NCI-H446 treated with DMSO at 0.1 percent for 48 hours (cell line): ENCODE measurements around the gene KCNH4.
A peak's percentile ranks its signal among the peaks of the same experiment; 100 is the strongest.

Experiments
- DNase-seq: peaks from one replicate; lab custom pipeline; 2025; lab: John Stamatoyannopoulos, UW

KCNH4 gene

DNA sequence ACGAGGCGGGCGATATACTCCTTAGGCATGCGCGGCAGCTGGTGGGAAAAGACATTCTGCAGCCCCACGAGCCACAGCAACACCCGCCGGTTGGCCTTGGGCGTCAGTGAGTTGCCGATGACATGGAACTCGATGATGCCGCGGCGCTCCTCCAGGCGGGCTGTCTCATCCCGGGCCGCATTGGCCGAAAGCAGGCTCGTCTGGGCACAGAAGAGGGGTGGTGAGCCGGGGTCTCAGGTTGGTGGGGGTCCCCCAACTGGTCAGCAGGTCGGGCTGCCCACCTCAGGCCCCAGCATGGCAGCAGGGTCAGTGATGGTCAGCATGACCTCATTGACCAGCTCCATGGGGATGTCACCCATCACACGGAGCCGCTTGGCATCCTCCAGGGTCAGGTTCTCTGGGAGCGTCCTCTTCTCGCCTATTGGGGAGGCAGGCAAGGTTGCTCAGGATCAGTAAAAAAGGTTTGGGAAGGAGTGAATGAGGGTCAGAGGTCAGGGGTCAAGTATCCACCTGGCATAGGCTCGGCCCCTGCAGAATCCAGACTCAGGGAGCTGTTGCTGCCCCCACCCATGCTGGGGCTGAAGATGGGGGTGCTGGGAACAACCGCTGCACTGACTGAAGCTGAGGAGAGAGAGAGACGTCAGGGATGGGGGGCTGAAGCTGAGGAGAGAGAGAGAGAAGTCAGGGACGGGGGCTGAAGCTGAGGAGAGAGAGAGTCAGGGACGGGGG, 63.4 kb downstream of the KCNH4 start:
- no peak for DNase-seq

DNA sequence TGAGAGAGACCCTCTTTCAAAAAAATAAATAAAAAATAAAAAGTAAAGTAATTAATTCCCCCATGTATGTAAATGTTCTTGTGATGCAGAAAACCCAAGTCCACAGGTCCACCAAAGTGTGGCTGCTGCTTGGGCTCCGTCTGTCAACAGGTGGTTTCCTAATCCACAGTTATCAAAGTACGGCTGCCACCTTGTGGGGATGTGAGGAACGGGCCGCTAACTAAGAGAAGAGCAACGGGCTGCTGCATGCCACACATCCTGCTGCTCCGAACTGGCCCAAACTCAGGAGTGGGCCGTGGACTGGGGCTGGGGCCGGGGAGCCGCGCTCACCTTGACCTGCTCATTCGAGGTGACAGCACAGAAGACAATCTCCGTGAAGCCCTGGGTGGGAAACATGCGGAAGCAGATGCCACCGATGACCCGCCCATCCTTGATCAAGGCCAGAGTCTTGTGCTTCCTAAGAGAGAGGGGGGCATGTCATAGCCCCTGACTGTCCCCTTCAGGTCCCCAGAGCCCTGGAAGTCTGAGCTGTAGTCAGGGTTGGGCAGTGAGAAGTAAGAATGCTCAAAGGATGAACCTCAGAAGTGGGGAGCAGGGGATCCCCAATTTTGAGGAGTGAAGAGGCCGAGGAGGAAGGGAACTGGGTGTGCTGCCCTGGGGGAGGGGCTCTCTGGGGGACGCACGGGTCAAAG, 64.1 kb downstream of the KCNH4 start:
- peak; percentile 27 for DNase-seq

DNA sequence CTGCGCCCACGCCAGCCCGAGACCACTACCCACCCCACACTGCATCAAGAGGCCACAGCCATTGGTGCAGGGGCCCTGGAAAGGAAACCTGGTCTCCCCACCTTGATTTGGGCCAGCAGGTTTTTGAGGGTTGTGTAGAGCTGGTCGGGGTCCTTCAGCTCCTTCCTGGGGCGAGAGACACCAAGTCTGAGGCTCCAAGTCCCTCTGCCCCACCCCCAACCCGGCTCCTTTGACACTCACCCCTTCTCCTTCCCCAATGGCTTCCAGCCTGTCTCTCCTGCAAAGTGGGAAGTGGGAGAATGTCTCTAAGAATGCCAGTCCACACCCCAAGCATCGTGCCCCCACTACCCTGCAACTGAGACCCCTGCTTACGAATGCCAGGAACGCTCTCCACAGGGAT, 66.8 kb downstream of the KCNH4 start:
- DNase-seq, result no peak

DNA sequence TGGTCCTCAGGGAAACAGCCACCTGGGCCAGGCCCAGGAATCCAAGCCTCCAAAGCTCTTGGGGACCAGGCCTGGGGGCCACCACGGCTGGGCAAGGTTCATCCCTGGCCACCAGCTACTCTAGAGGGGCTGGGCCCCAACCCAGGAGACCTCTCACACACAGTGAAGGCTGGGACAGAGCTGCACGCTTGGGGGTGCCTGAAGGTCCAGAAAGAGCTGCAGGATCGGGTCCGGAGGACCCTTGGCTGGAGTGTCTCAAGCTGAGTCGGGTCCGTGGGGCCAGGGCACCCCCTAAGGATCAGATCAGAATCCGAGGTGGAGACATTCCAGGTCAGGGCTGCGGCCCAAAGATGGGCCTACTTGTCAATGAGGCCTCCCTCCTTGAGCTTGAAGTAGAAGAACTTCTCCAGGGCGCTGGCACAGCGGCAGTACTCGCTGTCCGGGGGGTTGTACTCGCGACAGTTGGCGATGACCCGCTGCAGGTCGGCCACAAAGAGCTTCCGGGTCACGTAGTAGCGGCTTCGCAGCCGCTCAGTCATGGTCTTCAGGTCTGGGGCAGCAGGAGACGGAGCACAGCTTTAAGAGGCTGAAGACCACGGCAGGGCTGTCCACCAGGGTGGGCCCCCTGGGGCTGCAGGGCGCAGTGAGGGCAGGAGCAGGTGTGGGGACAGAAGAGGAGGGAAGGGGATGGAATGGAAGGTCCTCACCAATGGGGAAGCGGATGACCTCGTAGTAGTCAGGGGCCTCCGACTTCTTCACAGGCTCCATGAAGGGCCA, 67.5 kb downstream of the KCNH4 start:
- no peak for DNase-seq

DNA sequence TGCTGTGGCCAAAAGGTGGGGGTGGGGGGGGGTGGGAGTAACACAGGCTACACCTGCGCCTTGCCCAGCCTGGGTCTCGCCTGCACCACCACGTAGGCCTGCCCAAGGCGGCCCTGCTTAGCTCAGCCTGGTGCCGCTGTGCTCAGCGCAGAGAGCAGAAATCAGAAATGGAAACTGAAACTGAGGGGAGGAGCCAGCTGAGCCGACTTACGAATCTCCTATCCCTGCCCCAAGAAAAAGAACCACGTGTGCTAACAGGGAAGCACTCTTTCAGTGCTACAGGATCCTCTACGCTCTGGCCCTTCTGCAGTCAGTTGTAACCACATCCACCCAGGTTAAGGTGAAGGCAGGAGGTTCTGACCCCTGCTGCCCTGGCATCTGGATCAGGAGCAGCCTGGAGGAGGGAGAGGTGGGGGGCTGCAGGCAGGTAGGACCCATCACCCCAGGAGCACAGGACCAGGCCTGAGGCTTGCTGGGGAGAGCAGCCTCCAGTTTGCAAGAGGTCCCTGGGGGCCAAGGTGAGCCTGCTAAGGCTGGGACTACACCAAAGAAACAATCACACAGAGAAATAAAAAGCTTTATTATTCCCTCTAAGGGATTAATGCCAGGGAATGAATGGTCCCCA, 68.3 kb downstream of the KCNH4 start, which contains the start of gene DHX58:
DHX58 (minus strand) TSS at position 163 of the 625 bp plus-strand sequence. CDS start 822 bp downstream, outside the sequence.
- DNase-seq, result no peak

DNA sequence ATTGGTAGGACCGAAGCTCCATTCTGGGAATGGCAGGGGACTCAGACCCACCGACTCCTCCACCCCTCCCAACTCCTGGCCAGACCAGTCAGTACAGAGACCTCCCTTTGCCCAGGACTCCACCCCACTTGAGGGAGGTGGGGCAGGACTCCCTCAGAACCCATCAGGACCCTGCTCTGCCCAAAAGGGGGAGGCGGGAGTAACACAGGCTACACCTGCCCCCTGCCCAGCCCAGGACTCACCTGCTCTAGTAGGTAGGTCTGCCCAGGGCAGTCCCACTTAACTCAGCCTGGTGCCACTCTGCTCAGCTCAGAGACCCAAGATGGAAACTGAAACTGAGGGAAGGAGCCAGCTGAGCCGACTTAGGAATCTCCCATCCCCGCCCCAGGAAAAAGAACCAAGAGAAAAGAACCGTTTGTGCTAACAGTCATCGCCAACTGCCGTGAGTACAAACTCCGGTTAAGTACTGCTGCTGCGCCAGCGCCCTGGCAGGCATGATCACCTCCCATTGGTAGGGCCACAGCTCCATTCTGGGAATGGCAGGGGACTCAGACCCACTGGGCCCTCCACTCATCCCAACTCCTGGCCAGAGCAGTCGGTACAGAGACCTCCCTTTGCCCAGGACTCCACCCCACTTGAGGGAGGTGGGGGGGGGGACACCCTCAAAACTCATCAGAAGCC, 68.9 kb downstream of the KCNH4 start:
- DNase-seq, result no peak

DNA sequence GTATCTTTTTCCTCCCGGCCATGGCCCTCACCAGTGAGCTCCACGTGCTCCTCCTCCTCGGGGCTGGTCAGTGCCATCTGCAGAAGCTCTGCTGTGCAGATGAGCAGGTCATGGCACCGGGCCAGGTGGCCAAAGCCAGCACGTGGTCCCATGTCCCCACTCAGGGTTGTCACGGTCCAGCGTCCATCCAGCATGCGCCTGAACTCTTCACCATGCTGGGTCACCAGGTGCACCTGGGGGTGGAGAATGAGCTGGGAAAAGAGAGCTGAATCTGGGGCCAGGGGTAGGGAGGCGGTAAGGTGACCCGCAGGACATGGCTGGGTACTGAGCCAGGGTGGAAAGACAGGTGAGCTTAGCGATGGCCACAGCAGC, 69.7 kb downstream of the KCNH4 start:
- DNase-seq, result no peak

DNA sequence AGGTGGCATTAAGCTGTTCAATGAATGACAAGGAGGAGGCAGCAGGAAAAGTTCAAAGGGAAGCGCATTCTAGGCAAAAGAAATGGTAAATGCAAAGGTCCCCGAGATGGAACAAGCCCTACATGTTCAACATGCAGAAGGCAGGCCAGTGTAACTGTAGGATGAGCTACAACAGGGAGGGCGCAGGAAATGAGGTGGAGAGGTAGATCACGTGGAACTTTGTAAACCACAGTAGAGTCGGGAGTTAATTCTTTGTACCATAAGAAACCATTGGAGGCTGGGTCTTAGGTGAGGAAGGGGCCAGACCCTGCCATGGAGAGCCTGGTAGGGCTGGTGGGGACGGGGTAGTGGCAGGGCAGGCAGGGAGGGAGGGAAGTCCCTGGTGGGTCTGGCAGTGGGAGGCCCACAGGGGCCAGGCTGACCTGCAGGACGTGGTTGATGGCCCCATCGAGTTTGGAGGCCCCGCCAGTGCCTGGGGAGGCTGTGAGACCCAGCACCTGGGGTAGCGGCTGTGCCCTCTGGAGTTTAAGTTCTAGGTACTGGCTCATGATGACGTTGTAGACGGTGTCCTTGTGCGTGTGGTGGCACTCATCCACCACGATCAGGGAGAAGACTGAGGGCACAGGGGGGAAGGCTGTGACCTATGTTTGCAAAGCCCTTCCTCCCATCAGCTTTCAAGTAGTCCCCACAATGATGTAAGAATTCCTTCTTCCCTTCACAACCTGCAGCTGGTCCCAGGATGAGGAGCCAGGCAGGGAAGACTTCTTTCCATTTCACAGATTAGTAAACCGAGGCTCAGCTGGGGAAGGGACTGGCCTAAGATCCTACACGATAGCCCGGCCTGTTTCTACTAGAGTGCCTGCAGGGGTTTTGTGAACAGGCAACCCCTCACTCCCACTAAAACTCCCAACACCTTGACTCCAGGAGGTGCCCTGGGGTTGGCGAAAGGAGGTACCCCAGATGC, 70.4 kb downstream of the KCNH4 start:
- no peak for DNase-seq

DNA sequence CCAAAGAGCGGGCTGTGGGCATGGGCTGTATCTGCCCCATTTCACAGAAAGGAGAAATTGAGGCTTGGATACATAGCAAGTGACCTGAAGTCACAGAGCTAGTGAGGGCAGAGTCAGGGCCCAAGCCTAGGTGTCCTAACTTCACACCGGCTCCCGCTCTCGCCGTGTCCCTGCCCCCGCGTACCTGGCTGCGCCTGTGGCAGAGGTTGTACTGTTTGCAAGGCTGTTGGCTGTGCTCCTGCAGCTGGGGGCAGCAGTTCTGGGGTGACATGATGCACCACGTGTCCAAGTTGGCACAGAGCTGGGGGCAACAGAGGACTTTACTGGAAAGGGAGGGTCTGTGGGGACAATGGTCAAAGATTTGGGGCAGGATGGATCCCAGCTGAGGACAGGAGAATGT, 71.9 kb downstream of the KCNH4 start:
- DNase-seq, result no peak

DNA sequence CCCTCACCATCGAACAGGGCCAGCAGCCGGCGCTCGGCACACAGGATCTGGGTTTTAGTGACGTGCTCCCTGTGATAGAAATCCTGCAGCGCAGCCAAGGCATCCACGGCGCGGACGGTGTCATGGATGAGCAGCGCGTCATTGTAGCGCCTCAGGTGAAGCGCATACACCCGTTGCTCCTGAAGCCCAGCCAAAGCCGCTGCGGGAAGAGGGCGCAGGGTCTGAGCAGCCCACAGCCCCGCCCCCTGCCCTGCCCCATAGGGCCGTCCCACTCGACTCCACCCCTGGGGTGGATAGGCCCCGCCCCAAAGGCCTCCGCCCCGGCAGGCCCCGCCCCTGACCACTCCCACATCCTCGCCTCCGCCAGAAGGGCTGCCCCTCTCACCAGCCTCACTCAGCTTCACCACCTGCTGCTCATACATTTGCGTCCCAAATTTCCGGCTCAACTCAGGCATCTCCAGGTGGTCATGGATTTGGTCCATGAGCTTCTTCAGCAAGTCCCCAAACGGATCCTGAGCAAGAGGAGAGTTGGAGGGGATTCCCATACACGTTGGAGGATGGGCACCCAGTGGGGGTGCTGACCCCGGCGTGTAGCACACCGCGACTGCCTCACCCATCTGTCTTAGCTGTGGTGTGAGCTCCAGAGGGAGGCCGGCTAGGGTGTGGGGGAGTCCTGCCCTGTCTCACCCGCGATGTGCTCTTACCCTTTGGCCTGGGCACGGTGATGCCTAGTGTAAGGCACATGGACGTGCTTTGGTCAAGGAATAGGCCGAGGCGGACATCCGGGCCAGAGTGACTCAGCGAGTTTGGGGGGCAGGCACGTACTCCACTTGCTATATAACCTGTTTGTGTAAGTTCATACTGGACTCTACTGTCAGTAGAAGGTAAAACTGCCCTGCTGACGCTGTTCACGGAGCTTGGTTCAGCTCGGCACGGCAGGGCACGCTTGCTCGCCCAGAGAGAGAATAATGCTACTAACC, 73.1 kb downstream of the KCNH4 start:
- no peak for DNase-seq

DNA sequence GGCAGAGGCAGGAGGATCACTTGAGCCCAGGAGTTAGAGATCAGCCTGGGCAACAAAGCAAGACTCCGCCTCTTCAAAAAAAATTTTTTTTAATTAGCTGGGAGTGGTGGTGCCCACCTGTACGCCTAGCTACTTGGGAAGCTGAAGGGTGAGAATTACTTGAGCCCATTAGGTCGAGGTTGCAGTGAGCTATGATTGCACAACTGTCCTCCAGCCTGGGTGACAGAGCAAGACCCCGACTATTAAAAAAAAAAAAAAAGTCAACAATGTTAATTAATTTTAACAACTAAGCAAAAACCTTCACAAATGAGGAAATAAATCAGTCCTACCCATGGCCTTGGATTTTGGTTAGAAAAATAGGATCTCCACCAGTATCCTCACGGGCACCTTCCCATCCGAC, 73.8 kb downstream of the KCNH4 start:
- DNase-seq, result no peak
